ENCODE results near the gene NUTF2.

DNA sequence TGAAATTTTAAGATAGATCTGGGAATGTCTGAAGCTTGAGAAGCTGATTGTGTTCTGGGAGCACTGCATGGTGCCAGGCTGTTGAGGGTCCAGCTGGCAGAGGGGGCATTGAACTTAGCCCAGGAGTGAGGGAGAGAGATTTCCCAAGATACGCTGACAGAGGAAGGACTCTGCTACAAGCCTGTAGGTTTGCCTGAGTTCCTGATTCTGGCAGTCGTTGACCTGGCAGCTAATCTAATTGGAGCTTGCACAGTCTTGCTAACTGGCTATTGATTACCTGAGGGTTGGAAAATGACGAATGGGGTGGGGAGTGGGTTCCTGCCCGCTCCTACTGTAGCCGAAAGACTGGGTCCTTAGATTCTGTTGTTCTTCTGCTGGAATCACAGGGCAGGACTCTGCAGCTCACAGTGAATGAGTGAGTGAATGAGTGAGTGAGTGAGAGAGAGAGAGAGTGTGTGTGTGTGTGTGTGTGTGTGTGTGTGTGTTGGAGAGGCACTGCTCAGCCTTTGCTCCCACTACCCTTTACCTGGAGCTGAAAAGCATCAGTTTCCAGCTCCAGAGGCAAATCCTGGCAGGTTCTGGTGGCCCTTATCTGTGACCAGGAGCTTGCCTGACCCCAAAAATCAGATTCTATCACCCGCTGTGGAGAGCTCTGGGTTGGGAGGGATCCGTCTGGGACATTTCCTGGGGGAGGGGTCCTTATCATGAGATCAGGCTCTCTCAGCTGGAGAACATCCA is 68.2 kb downstream of the NUTF2 start:
- TF ChIP-seq, protein P1, sequence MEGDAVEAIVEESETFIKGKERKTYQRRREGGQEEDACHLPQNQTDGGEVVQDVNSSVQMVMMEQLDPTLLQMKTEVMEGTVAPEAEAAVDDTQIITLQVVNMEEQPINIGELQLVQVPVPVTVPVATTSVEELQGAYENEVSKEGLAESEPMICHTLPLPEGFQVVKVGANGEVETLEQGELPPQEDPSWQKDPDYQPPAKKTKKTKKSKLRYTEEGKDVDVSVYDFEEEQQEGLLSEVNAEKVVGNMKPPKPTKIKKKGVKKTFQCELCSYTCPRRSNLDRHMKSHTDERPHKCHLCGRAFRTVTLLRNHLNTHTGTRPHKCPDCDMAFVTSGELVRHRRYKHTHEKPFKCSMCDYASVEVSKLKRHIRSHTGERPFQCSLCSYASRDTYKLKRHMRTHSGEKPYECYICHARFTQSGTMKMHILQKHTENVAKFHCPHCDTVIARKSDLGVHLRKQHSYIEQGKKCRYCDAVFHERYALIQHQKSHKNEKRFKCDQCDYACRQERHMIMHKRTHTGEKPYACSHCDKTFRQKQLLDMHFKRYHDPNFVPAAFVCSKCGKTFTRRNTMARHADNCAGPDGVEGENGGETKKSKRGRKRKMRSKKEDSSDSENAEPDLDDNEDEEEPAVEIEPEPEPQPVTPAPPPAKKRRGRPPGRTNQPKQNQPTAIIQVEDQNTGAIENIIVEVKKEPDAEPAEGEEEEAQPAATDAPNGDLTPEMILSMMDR (IDR thresholded peaks at IDR 0.05 in 4 of 5, conservative IDR thresholded peaks at IDR 0.05 in 1 of 5), result no peak
- no peak for TF ChIP-seq POLR2A (IDR thresholded peaks at IDR 0.05)
